ENCODE data around the gene NPAS3. TPM values are rescaled to one million over a fixed set of nuclear protein-coding genes. Genes with fewer than 3 reads are reported as not detected.

NPAS3 gene
- total and polyA plus RNA-seq, 2 of the 8 experiments (the other 6 are each of a cell fraction or from before 2014, with no cell fraction given) = 0.11 to 0.60 TPM

GRCh38 chr14:33679025-33679424, 740.3 kb downstream of the NPAS3 start (continued):
- no peak for TF ChIP-seq NANOG (IDR thresholded peaks at IDR 0.05; ENCODE audit: insufficient read depth, low read depth, low read length, poor library complexity, severe bottlenecking)

All from H1 (cell line).